Inferior parietal cortex (tissue), 1 donor: ENCODE results near the gene ZNF582.
"Not testable (repeated sequence)": the region's sequence is repeated elsewhere in the genome, so short reads cannot be mapped to it uniquely, and the experiment has no call there.

Source experiments
- DNase-seq: peaks from one replicate; pipeline ENCODE4 v3.0.0-alpha.2; 2016; ENCODE audit errors: extremely low spot score

Gene ZNF582

DNA sequence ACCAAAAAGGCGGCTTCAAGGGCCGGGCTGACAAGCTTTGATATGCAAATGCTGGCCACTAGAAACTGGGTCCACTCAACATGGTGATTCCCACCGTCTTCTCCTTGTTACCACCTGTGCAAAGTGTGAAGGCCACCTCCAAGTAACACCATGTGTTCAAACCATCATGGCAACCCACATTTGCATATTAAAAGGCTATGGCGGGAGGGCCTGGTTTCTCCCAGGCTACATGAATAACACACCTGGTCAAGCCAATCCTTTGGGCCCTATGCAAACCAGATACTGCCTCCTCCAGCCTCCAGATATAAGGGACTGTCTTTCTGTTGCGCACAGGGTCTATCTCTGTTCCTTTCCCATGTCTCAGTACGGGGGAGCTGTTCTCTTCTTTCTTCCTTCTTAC is 42.1 kb downstream of the ZNF582 start:
- no peak for DNase-seq

DNA sequence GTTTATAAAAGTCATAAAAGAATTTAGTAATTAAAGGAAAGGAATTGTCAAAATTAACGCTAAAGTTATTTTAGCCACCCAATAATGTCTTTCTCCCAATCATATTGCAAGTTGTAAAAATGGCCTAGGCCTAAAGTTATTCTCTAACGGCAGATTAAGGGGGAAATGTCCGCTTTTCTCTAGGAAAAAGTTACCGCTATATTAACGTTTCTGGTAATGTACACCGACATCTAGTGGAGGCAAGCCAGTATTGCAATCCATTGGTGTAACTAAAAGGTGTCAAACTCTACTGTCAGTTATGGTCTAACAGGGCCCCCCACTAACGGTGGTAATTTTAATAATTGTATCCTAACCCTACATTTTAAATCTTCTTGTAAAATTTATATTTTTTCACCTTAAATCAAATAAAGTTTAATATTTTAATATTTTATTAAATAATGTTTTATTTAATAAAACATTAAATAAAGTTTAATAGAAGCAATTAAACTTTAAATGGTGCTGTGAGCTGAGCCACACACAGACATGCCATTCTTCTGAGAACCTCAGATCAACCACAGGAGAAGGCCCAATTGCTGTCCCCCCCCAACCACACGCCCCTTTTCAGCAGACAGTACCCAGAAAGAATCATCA is 42.8 kb downstream of the ZNF582 start:
- peak; percentile 43 for DNase-seq

DNA sequence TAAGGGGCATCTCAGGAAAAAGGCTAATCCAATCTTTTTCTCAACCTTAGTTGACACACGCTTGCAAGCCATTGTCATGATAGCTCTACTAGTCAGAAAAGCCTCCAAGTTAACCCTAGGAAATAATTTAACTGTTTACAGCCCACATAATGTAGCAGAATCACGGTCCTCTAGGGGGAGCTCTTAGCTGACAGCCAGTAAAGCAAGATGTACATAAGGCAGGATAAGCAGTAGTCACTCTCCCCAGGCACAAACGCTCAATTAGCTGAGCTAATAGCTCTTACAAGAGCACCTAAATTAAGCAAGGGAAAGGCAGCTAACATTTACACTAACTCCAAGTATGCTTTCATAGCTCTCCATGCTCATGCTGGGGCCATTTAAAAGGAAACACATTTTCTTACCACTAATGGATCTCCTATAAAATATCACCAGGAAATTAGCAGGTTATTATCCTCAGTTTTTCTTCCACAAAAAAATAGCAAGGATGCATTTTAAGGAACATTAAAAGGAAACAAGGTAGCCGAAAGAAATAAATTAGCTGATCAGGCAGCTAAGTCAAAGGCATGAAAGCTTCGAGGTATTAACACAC is 45.0 kb downstream of the ZNF582 start:
- no peak for DNase-seq

DNA sequence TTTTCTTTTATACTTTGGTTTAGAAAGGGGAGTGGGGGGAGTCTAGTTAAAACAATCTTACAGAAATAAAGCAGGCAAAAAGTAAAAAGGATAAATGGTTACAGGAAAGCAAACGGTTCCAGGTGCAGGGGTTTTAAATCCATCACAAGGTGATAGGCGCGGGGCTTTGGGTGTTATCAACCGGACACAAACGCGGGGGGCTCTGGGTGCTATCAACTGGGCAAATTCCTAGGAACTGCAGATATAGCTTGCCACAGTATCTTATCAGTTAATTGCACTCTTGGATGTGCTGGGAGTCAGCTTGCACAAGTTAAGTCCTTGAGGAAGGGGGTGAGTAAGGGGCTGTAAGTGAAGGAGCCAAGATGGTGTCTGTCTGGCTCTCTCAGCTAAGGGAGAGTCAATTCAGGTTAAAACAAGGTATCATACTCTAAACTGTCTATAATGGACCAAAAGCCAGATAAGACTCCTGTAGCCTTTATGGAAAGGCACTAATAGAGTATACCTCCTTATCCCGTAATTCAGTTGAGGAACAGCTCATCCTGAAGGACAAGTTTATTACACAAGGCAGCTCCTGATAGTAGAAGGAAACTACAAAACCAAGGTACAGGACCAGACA is 46.1 kb downstream of the ZNF582 start:
- DNase-seq = no peak

DNA sequence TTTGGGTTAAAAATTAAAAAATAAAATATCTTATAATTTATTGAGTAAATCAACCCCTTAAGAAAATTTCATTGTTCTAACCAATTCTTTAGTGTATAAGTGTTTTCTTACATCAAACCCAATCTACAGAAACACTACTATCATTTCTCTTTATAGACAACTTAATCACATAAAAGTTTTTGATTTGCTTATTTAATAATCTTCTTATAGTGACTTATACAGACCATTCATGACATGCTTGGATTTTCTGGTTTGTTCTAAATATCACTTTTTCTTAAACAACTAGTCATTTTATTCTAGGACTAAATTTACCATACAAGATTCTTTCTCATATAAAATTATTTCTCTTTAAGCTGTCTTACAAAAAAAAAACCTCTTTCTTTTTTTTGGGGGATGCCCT is 51.4 kb downstream of the ZNF582 start:
- no peak for DNase-seq

DNA sequence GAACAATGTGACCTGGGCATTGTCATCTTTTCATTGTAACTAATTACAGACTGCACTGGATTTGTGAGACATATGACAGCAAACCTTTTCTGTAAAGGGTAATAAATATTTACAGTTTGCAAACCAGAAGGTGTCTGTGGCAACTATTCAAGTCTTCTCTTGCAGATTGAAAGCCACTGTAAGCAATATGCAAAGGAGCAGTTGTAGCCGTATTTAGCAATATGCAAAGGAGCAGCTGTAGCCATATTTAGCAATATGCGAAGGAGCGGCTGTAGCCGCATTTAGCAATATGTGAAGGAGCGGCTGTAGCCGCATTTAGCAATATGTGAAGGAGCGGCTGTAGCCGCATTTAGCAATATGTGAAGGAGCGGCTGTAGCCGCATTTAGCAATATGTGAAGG is 54.3 kb downstream of the ZNF582 start:
- not testable (repeated sequence) for DNase-seq

DNA sequence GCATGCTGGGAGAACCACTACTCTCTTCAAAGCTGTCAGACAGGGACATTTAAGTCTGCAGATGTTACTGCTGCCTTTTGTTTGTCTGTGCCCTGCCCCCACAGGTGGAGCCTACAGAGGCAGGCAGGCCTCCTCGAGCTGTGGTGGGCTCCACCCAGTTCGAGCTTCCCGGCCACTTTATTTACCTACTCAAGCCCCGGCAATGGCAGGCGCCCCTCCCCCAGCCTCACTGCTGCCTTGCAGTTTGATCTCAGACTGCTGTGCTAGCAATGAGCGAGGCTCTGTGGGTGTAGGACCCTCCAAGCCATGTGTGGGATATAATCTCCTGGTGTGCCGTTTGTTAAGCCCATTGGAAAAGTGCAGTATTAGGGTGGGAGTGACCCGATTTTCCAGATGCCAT is 56.3 kb downstream of the ZNF582 start:
- DNase-seq = not testable (repeated sequence)

DNA sequence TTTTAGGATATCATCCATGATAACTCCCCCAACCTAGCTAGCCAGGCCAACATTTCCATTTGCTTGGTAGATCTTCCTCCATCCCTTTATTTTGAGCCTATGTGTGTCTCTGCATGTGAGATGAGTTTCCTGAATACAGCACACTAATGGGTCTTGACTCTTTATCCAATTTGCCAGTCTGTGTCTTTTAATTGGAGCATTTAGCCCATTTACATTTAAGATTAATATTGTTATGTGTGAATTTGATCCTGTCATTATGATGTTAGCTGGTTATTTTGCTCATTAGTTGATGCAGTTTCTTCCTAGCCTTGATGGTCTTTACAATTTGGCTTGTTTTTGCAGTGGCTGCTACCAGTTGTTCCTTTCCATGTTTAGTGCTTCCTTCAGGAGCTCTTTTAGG is 58.0 kb downstream of the ZNF582 start:
- DNase-seq = not testable (repeated sequence)

DNA sequence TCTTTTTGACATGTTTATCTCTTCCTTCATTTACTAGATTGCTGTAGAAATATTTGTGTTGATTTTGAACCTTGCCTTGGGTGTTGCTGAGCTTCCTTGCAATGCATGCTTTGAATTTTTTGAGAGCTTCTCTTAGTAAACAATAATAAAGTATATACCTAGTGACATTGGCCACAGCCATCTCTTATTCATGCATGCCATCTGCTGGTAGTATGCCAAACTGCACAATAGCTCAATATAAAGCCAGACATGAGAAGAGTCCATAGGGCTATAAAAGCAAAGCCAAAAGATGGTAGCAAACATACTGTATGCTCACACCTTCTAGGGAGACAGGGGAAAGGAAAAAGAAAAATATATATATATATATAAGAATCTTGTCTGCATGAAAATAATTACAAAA is 59.8 kb downstream of the ZNF582 start:
- peak; percentile 38 for DNase-seq
